HG03097 (cell line): ENCODE data around the gene RIN1.
A peak's percentile ranks its signal among the peaks of the same experiment; 100 is the strongest.
"Not testable (repeated sequence)": the region's sequence is repeated elsewhere in the genome, so short reads cannot be mapped to it uniquely, and the experiment has no call there.

Source experiments
- ATAC-seq: cut with Tn5 transposase; IDR thresholded peaks from one replicate; pipeline ENCODE4 v1.9.1; 2021; ENCODE audit not compliant: unreplicated experiment, low FRiP score

Gene RIN1

GRCh38 chr11:66336234-66337102, at the start of gene RIN1:
Gene RIN1 (minus strand): TSS chr11:66336434. CDS start chr11:66336402, 32 bp downstream.
- ATAC-seq: no peak

GRCh38 chr11:66384316-66384715, 48.1 kb upstream of the RIN1 start:
- ATAC-seq: not testable (repeated sequence)

GRCh38 chr11:66380264-66380663, 44.0 kb upstream of the RIN1 start:
- not testable (repeated sequence) for ATAC-seq

- not testable (repeated sequence) for ATAC-seq
Measured at GRCh38 chr11:66373690-66374287, 37.6 kb upstream of the RIN1 start.

GRCh38 chr11:66373265-66373664, 37.0 kb upstream of the RIN1 start:
- ATAC-seq: no peak

GRCh38 chr11:66371627-66372415, 35.6 kb upstream of the RIN1 start, which contains the start of gene SLC29A2:
Gene SLC29A2 (minus strand): TSS chr11:66371760. CDS start chr11:66371591, 169 bp downstream.
- ATAC-seq: peak; percentile 54

- ATAC-seq: no peak
Measured at GRCh38 chr11:66369073-66369894, 33.0 kb upstream of the RIN1 start.

GRCh38 chr11:66368484-66368883, 32.2 kb upstream of the RIN1 start:
- ATAC-seq: no peak

GRCh38 chr11:66367561-66368312, 31.5 kb upstream of the RIN1 start:
- ATAC-seq: no peak

- no peak for ATAC-seq
Measured at GRCh38 chr11:66366844-66367477, 30.7 kb upstream of the RIN1 start.

- ATAC-seq: no peak
Measured at GRCh38 chr11:66365711-66366619, 29.7 kb upstream of the RIN1 start.

GRCh38 chr11:66365166-66365565, 28.9 kb upstream of the RIN1 start:
- no peak for ATAC-seq

- ATAC-seq: no peak
Measured at GRCh38 chr11:66363805-66364535, 27.7 kb upstream of the RIN1 start.

GRCh38 chr11:66363187-66363601, 27.0 kb upstream of the RIN1 start:
- no peak for ATAC-seq

- no peak for ATAC-seq
Measured at GRCh38 chr11:66362481-66363147, 26.4 kb upstream of the RIN1 start.

GRCh38 chr11:66361502-66361941, 25.3 kb upstream of the RIN1 start:
- no peak for ATAC-seq
